ENCODE data around the gene FBN2.

Gene FBN2

GRCh38 chr5:128237000-128237399 lies 301.0 kb downstream of the FBN2 start:
- no peak for DNase-seq

- no peak for DNase-seq
Observed at GRCh38 chr5:128236334-128236733, 301.7 kb downstream of the FBN2 start.

GRCh38 chr5:128234928-128235641 lies 303.0 kb downstream of the FBN2 start:
- DNase-seq: no peak

- no peak for DNase-seq
Observed at GRCh38 chr5:128228521-128228920, 309.5 kb downstream of the FBN2 start.

- no peak for DNase-seq
Observed at GRCh38 chr5:128228008-128228407, 310.0 kb downstream of the FBN2 start.

- DNase-seq: no peak
Observed at GRCh38 chr5:128225245-128226030, 312.6 kb downstream of the FBN2 start.

GRCh38 chr5:128224336-128224735 lies 313.7 kb downstream of the FBN2 start:
- no peak for DNase-seq

- DNase-seq: no peak
Observed at GRCh38 chr5:128220841-128221240, 317.2 kb downstream of the FBN2 start.

GRCh38 chr5:128216860-128217531 lies 321.0 kb downstream of the FBN2 start:
- DNase-seq: no peak

- DNase-seq: no peak
Observed at GRCh38 chr5:128216285-128216684, 321.8 kb downstream of the FBN2 start.

- DNase-seq: no peak
Observed at GRCh38 chr5:128213833-128214232, 324.2 kb downstream of the FBN2 start.

GRCh38 chr5:128213340-128213739 lies 324.7 kb downstream of the FBN2 start:
- peak in 1 of 2 donors; percentile 18 for DNase-seq

- no peak for DNase-seq
Observed at GRCh38 chr5:128212191-128212806, 325.7 kb downstream of the FBN2 start.

- DNase-seq: no peak
Observed at GRCh38 chr5:128208436-128208835, 329.6 kb downstream of the FBN2 start.
